Adrenal gland (tissue), 12 donors: Measurements from ENCODE around the gene ERICH3. TPM values are rescaled to one million over a fixed set of nuclear protein-coding genes. Genes with fewer than 3 reads are reported as not detected.

Source experiments
- DNase-seq, 7 donors: peaks; one replicate each; pipeline ENCODE4 v3.0.0-alpha.2; 2019 to 2020
- H3K27ac ChIP-seq, 5 donors: fragments of 200-600 bp; sonication (generic) in 4 of 5; 1 replicate in 3 of 5; 2 replicates in 2 of 5; pipeline versions ENCODE4 v1.5.1 to v1.8.0; 2016 to 2020; ENCODE audit warnings: mild to moderate bottlenecking in 1 of 5
- H3K27me3 ChIP-seq: fragments of 200-600 bp; 2 replicates; pipeline ENCODE4 v1.8.0; 2021
- H3K36me3 ChIP-seq, 2 donors: fragments of 200-600 bp; replicated peaks in 1 of 2; 1 replicate in 1 of 2; 2 replicates in 1 of 2; pipeline versions ENCODE4 v1.5.1 to v1.8.0; 2018 to 2022
- H3K4me1 ChIP-seq, 2 donors: fragments of 200-600 bp; replicated peaks in 1 of 2; 1 replicate in 1 of 2; 2 replicates in 1 of 2; pipeline versions ENCODE4 v1.5.1 to v1.8.0; 2018 to 2021
- H3K4me3 ChIP-seq, 4 donors: fragments of 200-600 bp; sonication (generic) in 3 of 4; one replicate each; pipeline ENCODE4 v1.5.1; 2016 to 2018
- H3K9me3 ChIP-seq, 3 donors: fragments of 200-600 bp; sonication (generic) in 1 of 3; replicated peaks in 1 of 3; 1 replicate in 2 of 3; 2 replicates in 1 of 3; pipeline versions ENCODE4 v1.5.1 to v1.8.0; 2016 to 2021
- CTCF ChIP-seq, 6 experiments: fragments of 450-650 bp in 4 of 6; fragments of 200-600 bp in 2 of 6; sonication (generic) in 1 of 6; IDR thresholded peaks; 1 replicate in 5 of 6; 2 replicates in 1 of 6; pipeline versions ENCODE4 v1.5.1 to v1.8.0; 2016 to 2021; ENCODE audit warnings: antibody characterized with exemption in 6 of 6, mild to moderate bottlenecking in 2 of 6, moderate library complexity in 1 of 6
- POLR2A ChIP-seq, 2 donors: fragments of 450-650 bp; IDR thresholded peaks; one replicate each; pipeline ENCODE4 v1.6.1; 2017; ENCODE audit warnings: antibody characterized with exemption in 2 of 2, mild to moderate bottlenecking in 2 of 2, moderate library complexity in 1 of 2
- WGBS, 4 donors: extraction: QIAGEN DNeasy Blood & Tissue Kit in 2 of 4; methylation state at CpG; one replicate each; pipeline versions ENCODE4 v1.1.5 to v1.1.7; 2013 to 2017; 5-methylcytosine and 5-hydroxymethylcytosine counted together
- intact Hi-C, 2 donors: fragments of 100-400 bp; cut with DNase I; formaldehyde crosslinking; loops; one replicate each; pipeline versions ENCODE4 v1.14.1 to v1.15.0; 2022 to 2023
- polyA plus RNA-seq, 3 donors: library from polyadenylated mRNA; stranded (reverse); fragments of 200-250 nt in 2 of 3; fragments of 350-450 nt in 1 of 3; fragmentation: Illumina TruSeq in 1 of 3; extraction: RNeasy Lipid Tissue Mini Kit (QIAGEN cat#74804) in 1 of 3; gene quantifications; one replicate each; pipeline ENCODE4 v1.2.3, GENCODE V29; 2013 to 2014
- total RNA-seq, 9 donors: library from RNA; depleted of rRNA in 4 of 9; stranded (reverse); fragments of >200 nt in 4 of 9; fragments of 120-200 nt in 1 of 9; fragmentation: NEBNext Ultra II Directional in 1 of 9; extraction: Animal tissue kit (Norgen Biotek cat#: 25700) in 1 of 9; gene quantifications; one replicate each; pipeline versions ENCODE4 v1.1.0 to v1.2.4, GENCODE V29; 2013 to 2023
- donor health status: healthy with polysubstance abuse.
- donor health status: Bipolar disorder and iron deficiency.
- donor health status: DM: yes; HTN: yes; CAD: no.
- donor health status: DM: no; HTN: no; CAD: no.
- donor health status: DM: no; HTN: no; CAD: no.
- donor health status: DM: yes; HTN: yes; CAD: no.

ERICH3 gene
- total and polyA plus RNA-seq, 12 donors, result 0.09 to 9.6 (median 1.1) TPM; not detected in 1

- no peak for DNase-seq
- 62 to 70% (median 69%) methylated on average over 4 of the region's 4 CpGs for WGBS, 4 donors
- no peak for TF ChIP-seq CTCF (IDR thresholded peaks at IDR 0.05)
- TF ChIP-seq POLR2A (IDR thresholded peaks at IDR 0.05), result no peak
- Histone ChIP-seq H3K27ac (no peak overlapping the region), H3K36me3 (no peaks in the 10 kb centered on the region), H3K9me3 (no peaks in the 10 kb centered on the region), H3K27me3 (no peaks in the 10 kb centered on the region), H3K4me1 (peaks cover 0 to 13% of the 10 kb centered on the region in 2 donors), H3K4me3 (peak overlapping the region in 1 of 4 donors; percentile 44)
- intact Hi-C loops, result no loop called here
Observed at GRCh38 chr1:74586253-74586897, 87.2 kb downstream of the ERICH3 start.

GRCh38 chr1:74584185-74584584 is 89.4 kb downstream of the ERICH3 start:
- intact Hi-C loops, result no loop called here
- TF ChIP-seq CTCF (IDR thresholded peaks at IDR 0.05), result no peak
- TF ChIP-seq POLR2A (IDR thresholded peaks at IDR 0.05), result no peak
- H3K36me3 ChIP-seq, result no peaks in the 10 kb centered on the region
- no peak for DNase-seq
- H3K27ac ChIP-seq, result no peak overlapping the region
- no peaks in the 10 kb centered on the region for H3K27me3 ChIP-seq
- no peaks in the 10 kb centered on the region for H3K9me3 ChIP-seq
- H3K4me1 ChIP-seq, result peaks cover 0 to 13% of the 10 kb centered on the region in 2 donors
- H3K4me3 ChIP-seq, result no peak overlapping the region
- 70 to 80% (median 75%) methylated on average over 2 of the region's 2 CpGs for WGBS, 4 donors

GRCh38 chr1:74583397-74583796 is 90.2 kb downstream of the ERICH3 start:
- Histone ChIP-seq H3K27me3 (no peaks in the 10 kb centered on the region), H3K4me3 (no peak overlapping the region), H3K9me3 (no peaks in the 10 kb centered on the region), H3K36me3 (no peaks in the 10 kb centered on the region), H3K27ac (no peak overlapping the region), H3K4me1 (peaks cover 0 to 13% of the 10 kb centered on the region in 2 donors)
- TF ChIP-seq POLR2A (IDR thresholded peaks at IDR 0.05) (no peak), CTCF (IDR thresholded peaks at IDR 0.05) (no peak)
- no peak for DNase-seq
- intact Hi-C loops, result no loop called here
- WGBS, 4 donors, result 86 to 97% (median 90%) methylated on average over 3 of the region's 3 CpGs

- H3K4me1 ChIP-seq, result no peaks in the 10 kb centered on the region
- WGBS, 4 donors, result 49 to 62% (median 53%) methylated on average over 3 of the region's 3 CpGs
- H3K27me3 ChIP-seq, result no peaks in the 10 kb centered on the region
- no peak overlapping the region for H3K27ac ChIP-seq
- no peaks in the 10 kb centered on the region for H3K36me3 ChIP-seq
- no peak overlapping the region for H3K4me3 ChIP-seq
- intact Hi-C loops, result no loop called here
- no peak for DNase-seq
- H3K9me3 ChIP-seq, result no peaks in the 10 kb centered on the region
- TF ChIP-seq POLR2A (IDR thresholded peaks at IDR 0.05), result no peak
- TF ChIP-seq CTCF (IDR thresholded peaks at IDR 0.05), result no peak
Observed at GRCh38 chr1:74579425-74579824, 94.2 kb downstream of the ERICH3 start.
